ENCODE results near the gene CLEC6A. TPM values are rescaled to one million over a fixed set of nuclear protein-coding genes. Genes with fewer than 3 reads are reported as not detected.

CLEC6A gene
- total RNA-seq, 5 donors from 2014 or later (not counting 1 experiment from before 2014, with no cell fraction given) = not detected

DNA sequence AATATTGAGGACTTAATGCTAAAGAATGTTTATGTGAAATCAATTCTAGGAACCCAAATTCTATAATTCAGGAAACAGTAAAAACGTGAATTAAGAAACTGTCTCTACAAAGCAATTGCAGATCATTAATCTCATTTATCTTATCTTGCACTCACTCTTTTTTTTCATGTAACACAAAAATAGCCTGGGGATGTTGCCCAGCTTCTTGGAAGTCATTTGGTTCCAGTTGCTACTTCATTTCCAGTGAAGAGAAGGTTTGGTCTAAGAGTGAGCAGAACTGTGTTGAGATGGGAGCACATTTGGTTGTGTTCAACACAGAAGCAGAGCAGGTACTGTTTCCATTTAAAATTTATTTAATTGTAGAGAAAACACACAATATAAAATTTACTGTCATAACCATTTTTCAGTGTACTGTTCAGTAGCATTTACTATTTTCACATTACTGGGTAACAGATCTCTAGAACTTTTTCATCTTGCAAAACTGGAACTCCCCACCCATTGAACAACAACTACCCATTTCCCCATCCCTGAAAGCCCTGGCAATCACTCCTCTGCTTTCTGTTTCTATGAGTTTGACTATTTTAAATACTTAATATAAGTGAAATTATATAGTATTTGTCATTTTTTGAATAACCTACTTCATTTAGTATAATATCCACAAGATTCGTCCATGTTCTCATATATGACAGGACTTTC is 9.7 kb downstream of the CLEC6A start:
- no peak overlapping the region for H3K4me3 ChIP-seq (ENCODE audit: control insufficient read depth in 1 of 2, extremely low read depth in 1 of 2, low read length in 1 of 2)
- H3K36me3 Mint-ChIP-seq = no peaks in the 10 kb centered on the region
- POLR2A ChIA-PET = no interaction called here
- CTCF ChIA-PET = no interaction called here
- peaks cover 0 to 15% (median 4%) of the 10 kb centered on the region in 3 donors for H3K9me3 Mint-ChIP-seq
- ATAC-seq (replicated peaks in 1 of 4) (no peak), DNase-seq (no peak)
- peaks cover 0 to 4% of the 10 kb centered on the region in 2 experiments for H3K27me3 ChIP-seq (replicated peaks in 1 of 2; ENCODE audit: control insufficient read depth in 2 of 2, extremely low read depth in 1 of 2, insufficient read depth in 2 of 2, low read length in 1 of 2)
- H3K4me1 ChIP-seq (ENCODE audit: control insufficient read depth in 1 of 2, extremely low read depth in 1 of 2, insufficient read depth in 2 of 2, low read length in 2 of 2) = no peaks in the 10 kb centered on the region
- no CpG with 5 or more reads among the region's 2 CpGs for WGBS (ENCODE audit: insufficient coverage)
- peaks cover 8 to 12% of the 10 kb centered on the region in 2 donors for H3K27me3 Mint-ChIP-seq
- H3K27ac Mint-ChIP-seq = no peak overlapping the region
- no peaks in the 10 kb centered on the region for H3K36me3 ChIP-seq (ENCODE audit: control insufficient read depth in 2 of 2, extremely low read depth in 1 of 2, insufficient read depth in 1 of 2, low read length in 1 of 2)
- no peaks in the 10 kb centered on the region for H3K9me3 ChIP-seq
- no peaks in the 10 kb centered on the region for H3K4me1 Mint-ChIP-seq
- no peak overlapping the region for H3K27ac ChIP-seq (ENCODE audit: low read length)
- H3K4me3 Mint-ChIP-seq = no peak overlapping the region

DNA sequence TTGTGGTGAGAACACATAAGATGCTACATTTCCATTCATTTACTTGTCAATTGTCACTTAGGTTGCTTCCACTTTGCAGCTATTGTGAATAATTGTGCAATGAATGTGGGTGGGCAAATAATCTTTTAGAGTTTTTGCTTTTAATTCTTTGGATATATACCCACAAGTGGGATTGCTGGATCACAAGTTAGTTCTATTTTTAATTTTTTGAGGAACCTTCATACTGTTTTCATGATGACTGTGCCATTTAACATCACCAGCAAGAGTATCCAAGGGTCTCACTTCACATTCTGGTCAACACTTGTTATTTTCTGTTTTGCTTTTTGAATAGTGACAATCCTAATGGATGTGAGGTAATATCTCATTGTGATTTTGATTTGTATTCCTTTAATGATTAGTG is 10.5 kb downstream of the CLEC6A start:
- no peak overlapping the region for H3K27ac Mint-ChIP-seq
- no peak overlapping the region for H3K27ac ChIP-seq (ENCODE audit: low read length)
- H3K4me1 ChIP-seq (ENCODE audit: control insufficient read depth in 1 of 2, extremely low read depth in 1 of 2, insufficient read depth in 2 of 2, low read length in 2 of 2) = no peaks in the 10 kb centered on the region
- no peak overlapping the region for H3K4me3 Mint-ChIP-seq
- H3K27me3 Mint-ChIP-seq = peaks cover 8 to 12% of the 10 kb centered on the region in 2 donors
- H3K36me3 ChIP-seq (ENCODE audit: control insufficient read depth in 2 of 2, extremely low read depth in 1 of 2, insufficient read depth in 1 of 2, low read length in 1 of 2) = no peaks in the 10 kb centered on the region
- H3K27me3 ChIP-seq (replicated peaks in 1 of 2; ENCODE audit: control insufficient read depth in 2 of 2, extremely low read depth in 1 of 2, insufficient read depth in 2 of 2, low read length in 1 of 2) = no peaks in the 10 kb centered on the region
- H3K9me3 ChIP-seq = no peaks in the 10 kb centered on the region
- no peak for DNase-seq
- POLR2A ChIA-PET = no interaction called here
- no peak overlapping the region for H3K4me3 ChIP-seq (ENCODE audit: control insufficient read depth in 1 of 2, extremely low read depth in 1 of 2, low read length in 1 of 2)
- no peak for ATAC-seq (replicated peaks in 1 of 4)
- H3K4me1 Mint-ChIP-seq = no peaks in the 10 kb centered on the region
- H3K36me3 Mint-ChIP-seq = no peaks in the 10 kb centered on the region
- H3K9me3 Mint-ChIP-seq = peaks cover 0 to 15% (median 4%) of the 10 kb centered on the region in 3 donors
- CTCF ChIA-PET = no interaction called here

DNA sequence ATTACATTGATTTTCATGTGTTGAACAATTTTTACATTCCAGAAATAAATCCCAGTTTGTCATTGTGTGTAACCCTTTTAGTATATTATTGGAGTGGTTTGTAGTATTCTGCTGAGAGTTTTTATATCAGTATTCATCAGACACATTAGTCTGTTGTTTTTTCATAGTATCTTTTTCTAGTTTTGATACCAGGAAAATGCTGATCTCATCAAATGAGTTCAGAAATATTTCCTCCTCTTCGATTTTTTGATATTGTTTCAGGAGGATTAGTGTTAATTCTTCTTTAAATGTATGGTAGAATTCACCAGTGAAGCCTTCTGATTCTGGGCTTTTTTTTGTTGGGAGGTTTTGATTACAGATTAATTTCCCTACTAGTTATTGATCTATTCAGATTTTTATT is 15.3 kb downstream of the CLEC6A start:
- no CpG with 5 or more reads among the region's 1 CpG for WGBS (ENCODE audit: insufficient coverage)
- no peaks in the 10 kb centered on the region for H3K4me1 ChIP-seq (ENCODE audit: control insufficient read depth in 1 of 2, extremely low read depth in 1 of 2, insufficient read depth in 2 of 2, low read length in 2 of 2)
- Mint-ChIP-seq H3K27me3 (peaks cover 15 to 29% of the 10 kb centered on the region in 2 donors), H3K27ac (no peak overlapping the region), H3K4me1 (no peaks in the 10 kb centered on the region), H3K4me3 (no peak overlapping the region), H3K36me3 (no peaks in the 10 kb centered on the region), H3K9me3 (peaks cover 0 to 15% (median 4%) of the 10 kb centered on the region in 3 donors)
- H3K27me3 ChIP-seq (replicated peaks in 1 of 2; ENCODE audit: control insufficient read depth in 2 of 2, extremely low read depth in 1 of 2, insufficient read depth in 2 of 2, low read length in 1 of 2) = no peaks in the 10 kb centered on the region
- H3K36me3 ChIP-seq (ENCODE audit: control insufficient read depth in 2 of 2, extremely low read depth in 1 of 2, insufficient read depth in 1 of 2, low read length in 1 of 2) = no peaks in the 10 kb centered on the region
- ChIA-PET CTCF (no interaction called here), POLR2A (no interaction called here)
- no peak overlapping the region for H3K27ac ChIP-seq (ENCODE audit: low read length)
- H3K9me3 ChIP-seq = no peaks in the 10 kb centered on the region
- DNase-seq = no peak
- ATAC-seq (replicated peaks in 1 of 4) = no peak
- no peak overlapping the region for H3K4me3 ChIP-seq (ENCODE audit: control insufficient read depth in 1 of 2, extremely low read depth in 1 of 2, low read length in 1 of 2)

DNA sequence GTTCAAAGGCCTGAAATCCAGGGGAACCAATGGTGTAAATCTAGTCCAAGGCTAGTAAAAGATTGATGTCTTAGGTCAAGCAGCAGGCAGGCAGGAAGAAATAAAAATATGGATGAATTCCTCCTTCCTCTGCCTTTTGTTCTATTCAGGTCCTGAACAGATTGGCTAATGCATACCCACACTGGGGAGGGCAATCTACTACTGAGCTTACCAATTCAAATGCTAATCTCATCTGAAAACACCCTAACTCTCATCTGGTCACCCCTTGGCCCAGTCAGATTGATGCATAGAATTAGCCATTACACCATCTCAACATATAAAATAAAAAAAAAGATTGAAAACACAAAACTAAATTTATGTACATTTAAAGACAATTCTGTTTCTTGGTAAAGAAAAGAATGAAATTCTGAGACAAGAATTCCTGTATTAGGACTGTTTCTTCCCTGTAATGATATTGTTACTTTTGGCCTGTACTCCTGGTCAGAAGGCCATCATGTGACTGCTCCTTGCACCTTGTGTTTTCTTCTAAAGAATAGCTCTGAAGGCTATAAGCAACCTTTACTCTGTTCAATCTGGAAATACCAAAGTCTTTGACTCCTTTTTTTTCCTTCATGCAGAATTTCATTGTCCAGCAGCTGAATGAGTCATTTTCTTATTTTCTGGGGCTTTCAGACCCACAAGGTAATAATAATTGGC is 19.9 kb downstream of the CLEC6A start:
- H3K4me3 Mint-ChIP-seq = no peak overlapping the region
- POLR2A ChIA-PET = no interaction called here

DNA sequence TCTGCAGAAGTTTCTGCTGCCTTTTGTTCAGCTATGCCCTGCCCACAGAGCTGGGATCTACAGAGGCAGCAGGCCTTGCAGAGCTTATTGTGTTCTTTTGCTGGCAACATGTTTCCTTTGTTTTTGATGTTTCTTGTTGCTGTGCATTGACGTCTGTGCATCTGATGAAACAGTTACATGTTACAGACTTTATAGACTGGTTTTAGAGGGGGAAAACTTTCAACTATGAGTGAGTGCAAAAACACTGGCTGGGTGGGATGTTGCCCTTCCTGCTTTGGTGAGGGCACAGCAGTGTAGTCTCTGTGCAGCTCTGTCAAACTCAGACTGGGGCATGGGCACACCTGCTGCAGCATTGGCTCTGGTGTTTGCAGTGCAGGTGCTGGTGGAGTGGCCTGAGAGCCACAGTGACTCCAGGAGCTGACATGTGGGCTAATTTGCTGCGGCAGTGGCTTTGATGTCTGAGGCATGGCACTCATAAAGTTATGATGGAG is 26.9 kb downstream of the CLEC6A start:
- POLR2A ChIA-PET = no interaction called here
- Histone ChIP-seq H3K4me1 (ENCODE audit: control insufficient read depth in 1 of 2, extremely low read depth in 1 of 2, insufficient read depth in 2 of 2, low read length in 2 of 2) (peaks cover 12 to 15% of the 10 kb centered on the region in 2 experiments), H3K36me3 (ENCODE audit: control insufficient read depth in 2 of 2, extremely low read depth in 1 of 2, insufficient read depth in 1 of 2, low read length in 1 of 2) (no peaks in the 10 kb centered on the region), H3K27me3 (replicated peaks in 1 of 2; ENCODE audit: control insufficient read depth in 2 of 2, extremely low read depth in 1 of 2, insufficient read depth in 2 of 2, low read length in 1 of 2) (peaks cover 0 to 8% of the 10 kb centered on the region in 2 experiments), H3K4me3 (ENCODE audit: control insufficient read depth in 1 of 2, extremely low read depth in 1 of 2, low read length in 1 of 2) (no peak overlapping the region), H3K27ac (ENCODE audit: low read length) (no peak overlapping the region), H3K9me3 (no peaks in the 10 kb centered on the region)
- Mint-ChIP-seq H3K9me3 (peaks cover 0 to 4% (median 0%) of the 10 kb centered on the region in 3 donors), H3K27ac (peak overlapping the region in 1 of 2 donors; percentile 87), H3K36me3 (no peaks in the 10 kb centered on the region), H3K27me3 (peaks cover 0 to 4% of the 10 kb centered on the region in 2 donors), H3K4me1 (peaks cover 10 to 16% (median 16%) of the 10 kb centered on the region in 3 donors), H3K4me3 (no peak overlapping the region)
- peak in 3 of 4 experiments; percentile 43 to 89 (median 63) for ATAC-seq (replicated peaks in 1 of 4)
- 43% methylated on average over 2 of the region's 2 CpGs for WGBS (ENCODE audit: insufficient coverage)
- CTCF ChIA-PET = no interaction called here
- peak in 8 of 35 experiments; percentile 0 to 28 (median 6) for DNase-seq

More for the DNA sequence above, 19.9 kb downstream of the CLEC6A start:
- CTCF ChIA-PET = no interaction called here
- no peak overlapping the region for H3K27ac Mint-ChIP-seq
- Histone ChIP-seq H3K27me3 (replicated peaks in 1 of 2; ENCODE audit: control insufficient read depth in 2 of 2, extremely low read depth in 1 of 2, insufficient read depth in 2 of 2, low read length in 1 of 2) (no peaks in the 10 kb centered on the region), H3K4me1 (ENCODE audit: control insufficient read depth in 1 of 2, extremely low read depth in 1 of 2, insufficient read depth in 2 of 2, low read length in 2 of 2) (no peaks in the 10 kb centered on the region), H3K27ac (ENCODE audit: low read length) (no peak overlapping the region), H3K36me3 (ENCODE audit: control insufficient read depth in 2 of 2, extremely low read depth in 1 of 2, insufficient read depth in 1 of 2, low read length in 1 of 2) (no peaks in the 10 kb centered on the region), H3K4me3 (ENCODE audit: control insufficient read depth in 1 of 2, extremely low read depth in 1 of 2, low read length in 1 of 2) (no peak overlapping the region), H3K9me3 (no peaks in the 10 kb centered on the region)
- no peaks in the 10 kb centered on the region for H3K36me3 Mint-ChIP-seq
- peaks cover 8 to 25% of the 10 kb centered on the region in 2 donors for H3K27me3 Mint-ChIP-seq
- ATAC-seq (replicated peaks in 1 of 4) (no peak), DNase-seq (no peak)
- H3K9me3 Mint-ChIP-seq = peaks cover 0 to under 1% (median 0%) of the 10 kb centered on the region in 3 donors
- H3K4me1 Mint-ChIP-seq = no peaks in the 10 kb centered on the region

DNA sequence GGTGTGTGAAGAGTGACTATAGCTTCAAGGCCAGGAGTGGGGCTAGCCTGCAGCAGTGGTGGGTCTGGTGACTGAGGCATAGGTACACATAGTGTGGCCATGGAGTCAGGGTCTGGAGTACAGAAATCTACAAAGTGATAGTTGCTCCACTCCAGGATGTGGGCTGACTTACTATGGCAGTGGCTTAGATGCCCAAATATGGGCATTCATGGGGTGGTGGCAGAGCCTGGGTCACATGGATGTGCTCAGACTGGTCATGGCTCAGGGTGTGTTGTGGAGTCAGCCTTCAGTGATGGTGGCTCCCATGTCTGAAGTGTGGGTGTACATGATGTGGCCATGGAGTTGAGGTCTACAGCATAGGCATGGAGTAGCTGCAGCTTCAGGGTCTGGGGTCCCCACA is 27.3 kb downstream of the CLEC6A start:
- Mint-ChIP-seq H3K27ac (peak overlapping the region in 1 of 2 donors; percentile 87), H3K4me1 (peaks cover 10 to 16% (median 16%) of the 10 kb centered on the region in 3 donors), H3K27me3 (peaks cover 0 to 3% of the 10 kb centered on the region in 2 donors), H3K9me3 (peaks cover 0 to 4% (median 0%) of the 10 kb centered on the region in 3 donors), H3K36me3 (no peaks in the 10 kb centered on the region), H3K4me3 (no peak overlapping the region)
- Histone ChIP-seq H3K27me3 (replicated peaks in 1 of 2; ENCODE audit: control insufficient read depth in 2 of 2, extremely low read depth in 1 of 2, insufficient read depth in 2 of 2, low read length in 1 of 2) (peaks cover 0 to 8% of the 10 kb centered on the region in 2 experiments), H3K27ac (ENCODE audit: low read length) (no peak overlapping the region), H3K9me3 (no peaks in the 10 kb centered on the region), H3K4me3 (ENCODE audit: control insufficient read depth in 1 of 2, extremely low read depth in 1 of 2, low read length in 1 of 2) (no peak overlapping the region), H3K36me3 (ENCODE audit: control insufficient read depth in 2 of 2, extremely low read depth in 1 of 2, insufficient read depth in 1 of 2, low read length in 1 of 2) (no peaks in the 10 kb centered on the region), H3K4me1 (ENCODE audit: control insufficient read depth in 1 of 2, extremely low read depth in 1 of 2, insufficient read depth in 2 of 2, low read length in 2 of 2) (peaks cover 12 to 15% of the 10 kb centered on the region in 2 experiments)
- DNase-seq (peak in 1 of 35 experiments; percentile 2), ATAC-seq (replicated peaks in 1 of 4) (peak; percentile 40 to 67 (median 52))
- ChIA-PET POLR2A (no interaction called here), CTCF (no interaction called here)

All from T-cell (primary cell).